Brain microvascular endothelial cell (primary cell): Measurements from ENCODE around the gene APLP1.

Source experiments
- DNase-seq: peaks from one replicate; pipeline ENCODE4 v3.0.0-alpha.2; 2020
- H3K27ac ChIP-seq: fragments of 250-450 bp; sonication (Bioruptor Pico); 2 replicates; pipeline ENCODE4 v1.5.1; 2020; ENCODE audit warnings: mild to moderate bottlenecking, moderate library complexity
- H3K27me3 ChIP-seq: fragments of 250-450 bp; sonication (Bioruptor Pico); replicated peaks from 2 replicates; pipeline ENCODE4 v1.5.1; 2020; ENCODE audit warnings: mild to moderate bottlenecking
- H3K36me3 ChIP-seq: fragments of 250-450 bp; sonication (Bioruptor Pico); replicated peaks from 2 replicates; pipeline ENCODE4 v1.5.1; 2020; ENCODE audit warnings: mild to moderate bottlenecking
- H3K4me3 ChIP-seq: 2 replicates; pipeline ENCODE4 v1.5.1; 2011; ENCODE audit warnings: low read depth, mild to moderate bottlenecking, control low read depth, low read length, moderate library complexity
- CTCF ChIP-seq: IDR thresholded peaks from 2 replicates; pipeline ENCODE4 v1.5.1; 2011; ENCODE audit warnings: low read depth, mild to moderate bottlenecking, moderate library complexity, low read length, control low read depth, inconsistent platforms; ENCODE audit errors: missing control alignments
- in situ Hi-C: cut with HindIII; loops from 2 replicates; pipeline ENCODE4 v1.10.0; 2017; ENCODE audit warnings: low sequenced_read_pairs, low pct_ligation_motif_present

APLP1 gene

DNA sequence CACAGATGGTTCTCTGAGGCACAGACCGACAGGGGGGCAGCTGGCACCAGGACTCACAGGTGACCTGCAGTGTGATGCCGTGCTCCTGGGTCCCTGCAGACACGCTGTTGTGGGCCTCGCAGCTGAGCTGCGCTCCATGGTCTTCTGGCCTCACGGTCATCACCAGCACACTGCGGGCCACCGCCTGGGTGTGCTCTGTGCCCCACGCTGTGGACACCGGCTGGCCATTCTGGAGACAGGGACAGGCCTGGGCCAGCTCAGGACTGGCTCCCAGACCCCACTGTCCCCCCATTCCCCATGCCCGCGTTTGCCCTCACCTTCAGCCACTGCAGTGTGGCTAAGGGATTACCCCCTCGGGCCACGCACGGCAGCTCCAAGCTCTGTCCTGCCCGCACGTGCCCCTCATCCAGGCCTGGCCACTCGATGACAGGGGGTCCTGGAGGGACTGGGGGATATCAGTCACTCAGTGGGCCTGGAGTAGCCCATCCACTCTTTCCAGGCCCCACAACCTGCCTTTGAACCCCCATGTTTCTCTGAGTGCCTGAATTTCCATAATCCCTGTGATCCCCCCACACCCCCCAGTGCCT lies 19.4 kb upstream of the APLP1 start:
- in situ Hi-C loops: no loop called here
- no peak for DNase-seq
- no peak overlapping the region for H3K4me3 ChIP-seq
- peaks cover 41% of the 10 kb centered on the region for H3K27me3 ChIP-seq
- no peaks in the 10 kb centered on the region for H3K36me3 ChIP-seq
- no peak for TF ChIP-seq CTCF
- no peak overlapping the region for H3K27ac ChIP-seq

DNA sequence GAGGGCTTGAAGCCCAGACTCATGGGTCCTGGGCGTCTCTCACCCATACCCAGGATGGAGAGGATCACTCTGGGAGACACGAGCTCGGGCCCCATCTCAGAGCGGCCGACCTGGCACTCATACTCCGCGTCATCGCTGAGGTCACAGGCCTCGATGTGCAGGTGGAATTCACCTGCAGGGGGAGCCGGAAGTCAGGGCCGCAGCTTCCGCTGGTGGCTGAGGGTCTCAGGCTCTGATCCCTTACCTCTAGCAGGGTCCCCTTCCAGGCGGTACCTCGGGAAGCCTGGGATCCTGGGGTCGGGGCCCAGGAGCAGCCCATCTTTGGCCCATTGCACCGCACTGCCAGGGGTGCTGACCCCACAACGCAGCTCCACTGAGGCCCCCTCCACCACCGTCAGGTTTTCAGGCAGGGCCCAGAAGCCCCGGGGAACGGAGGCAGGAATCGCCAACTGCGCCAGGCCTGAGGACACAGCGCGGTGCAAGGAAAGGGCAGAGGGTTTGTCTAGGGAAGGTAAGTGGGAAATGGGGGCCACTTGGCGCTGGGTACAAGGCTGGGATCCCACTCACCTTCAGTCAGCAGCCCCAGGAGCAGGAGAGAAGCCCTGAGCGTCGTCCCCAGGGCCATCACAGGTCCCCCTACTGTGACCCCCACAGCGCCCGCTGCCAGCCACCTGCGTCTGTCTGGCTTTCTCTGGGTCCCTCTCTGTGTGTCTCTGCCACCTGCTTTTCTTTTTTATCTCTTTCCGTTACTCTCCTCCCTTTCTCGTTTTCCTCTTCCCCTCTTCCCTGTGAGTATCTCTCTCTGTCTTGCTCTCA lies 17.0 kb upstream of the APLP1 start:
- Histone ChIP-seq H3K36me3 (no peaks in the 10 kb centered on the region), H3K27me3 (peaks cover 35% of the 10 kb centered on the region), H3K27ac (no peak overlapping the region), H3K4me3 (no peak overlapping the region)
- no peak for DNase-seq
- TF ChIP-seq CTCF: no peak
- in situ Hi-C loops: no loop called here

DNA sequence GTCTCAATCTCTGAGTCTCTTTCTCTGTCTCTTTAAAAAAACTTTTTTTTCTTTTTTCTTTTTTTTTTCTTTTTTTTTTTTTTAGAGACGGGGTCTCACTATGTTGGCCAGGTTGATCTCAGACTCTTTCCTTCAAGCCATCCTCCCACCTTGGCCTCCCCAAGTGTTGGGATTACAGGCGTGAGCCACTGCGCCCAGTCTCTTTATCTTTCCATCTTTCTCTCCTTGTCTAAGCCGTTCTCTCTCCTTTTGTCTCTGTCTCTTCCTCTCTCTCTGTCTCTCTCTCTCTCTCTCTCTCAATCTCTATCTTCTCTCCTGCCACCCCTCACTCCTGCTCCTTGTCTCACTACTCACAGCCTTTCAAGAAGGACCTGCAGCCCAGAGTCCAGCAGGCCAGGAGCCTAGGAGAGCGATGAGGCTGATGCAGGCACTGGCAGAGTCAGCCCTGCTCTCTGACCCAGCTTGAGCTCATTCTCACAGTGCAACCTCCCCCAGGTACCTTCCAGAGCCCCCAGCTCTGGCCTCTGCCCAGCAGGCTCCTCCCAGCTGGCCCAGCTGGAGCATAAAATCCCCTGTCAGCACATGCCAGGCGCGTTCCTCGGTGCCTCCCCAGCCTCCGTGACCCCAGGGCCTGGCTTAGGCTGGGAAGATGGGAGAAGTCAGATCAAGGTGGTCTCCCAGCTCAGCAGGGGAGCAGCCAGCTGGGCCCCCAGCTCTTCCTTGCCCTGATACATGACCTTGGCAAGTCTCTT lies 16.2 kb upstream of the APLP1 start, which contains the start of gene NPHS1:
NPHS1 (minus strand) TSS at position 476 of the 752 bp plus-strand sequence. CDS start 667 bp downstream, outside the sequence.
- in situ Hi-C loops: no loop called here
- no peak for DNase-seq
- Histone ChIP-seq H3K36me3 (no peaks in the 10 kb centered on the region), H3K27ac (no peak within 1 kb of the TSS), H3K4me3 (no peak within 1 kb of the TSS), H3K27me3 (peaks cover 43% of the 10 kb centered on the region)
- no peak for TF ChIP-seq CTCF

GRCh38 chr19:35853038-35853756 lies 15.2 kb upstream of the APLP1 start:
- no peak for DNase-seq
- Histone ChIP-seq H3K36me3 (no peaks in the 10 kb centered on the region), H3K27me3 (peaks cover 44% of the 10 kb centered on the region), H3K27ac (no peak overlapping the region), H3K4me3 (no peak overlapping the region)
- TF ChIP-seq CTCF: no peak
- in situ Hi-C loops: no loop called here

DNA sequence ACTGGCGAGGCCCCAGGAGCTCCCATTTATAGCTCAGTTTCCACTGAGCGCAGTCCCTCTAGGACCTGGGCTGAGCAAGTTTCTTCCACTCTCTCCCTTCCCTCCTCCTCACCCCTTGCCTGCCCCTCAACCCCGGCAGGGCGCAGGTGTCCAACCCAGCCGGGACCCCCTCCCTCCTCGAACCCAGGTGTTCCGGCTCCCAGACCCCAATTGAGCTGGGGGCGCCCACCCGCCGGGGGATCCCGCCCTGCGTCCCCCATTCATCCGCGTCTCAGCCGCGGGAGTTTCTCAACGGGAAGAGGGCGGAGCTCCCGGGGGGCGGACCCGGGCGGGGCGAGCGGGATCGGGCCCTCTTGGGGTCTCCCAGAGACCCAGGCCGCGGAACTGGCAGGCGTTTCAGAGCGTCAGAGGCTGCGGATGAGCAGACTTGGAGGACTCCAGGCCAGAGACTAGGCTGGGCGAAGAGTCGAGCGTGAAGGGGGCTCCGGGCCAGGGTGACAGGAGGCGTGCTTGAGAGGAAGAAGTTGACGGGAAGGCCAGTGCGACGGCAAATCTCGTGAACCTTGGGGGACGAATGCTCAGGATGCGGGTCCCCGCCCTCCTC lies 11.7 kb upstream of the APLP1 start, which contains the start of gene KIRREL2:
KIRREL2 (plus strand) TSS at position 366 of the 604 bp plus-strand sequence; CDS start at position 575, 209 bp downstream.
- Histone ChIP-seq H3K27ac (no peak within 1 kb of the TSS), H3K27me3 (peaks cover 50% of the 10 kb centered on the region), H3K4me3 (peak within 1 kb of the TSS; percentile 39), H3K36me3 (no peaks in the 10 kb centered on the region)
- in situ Hi-C loops: no loop called here
- DNase-seq: no peak
- TF ChIP-seq CTCF: no peak
